ENCODE data around the gene FOXK2.

FOXK2 gene

DNA sequence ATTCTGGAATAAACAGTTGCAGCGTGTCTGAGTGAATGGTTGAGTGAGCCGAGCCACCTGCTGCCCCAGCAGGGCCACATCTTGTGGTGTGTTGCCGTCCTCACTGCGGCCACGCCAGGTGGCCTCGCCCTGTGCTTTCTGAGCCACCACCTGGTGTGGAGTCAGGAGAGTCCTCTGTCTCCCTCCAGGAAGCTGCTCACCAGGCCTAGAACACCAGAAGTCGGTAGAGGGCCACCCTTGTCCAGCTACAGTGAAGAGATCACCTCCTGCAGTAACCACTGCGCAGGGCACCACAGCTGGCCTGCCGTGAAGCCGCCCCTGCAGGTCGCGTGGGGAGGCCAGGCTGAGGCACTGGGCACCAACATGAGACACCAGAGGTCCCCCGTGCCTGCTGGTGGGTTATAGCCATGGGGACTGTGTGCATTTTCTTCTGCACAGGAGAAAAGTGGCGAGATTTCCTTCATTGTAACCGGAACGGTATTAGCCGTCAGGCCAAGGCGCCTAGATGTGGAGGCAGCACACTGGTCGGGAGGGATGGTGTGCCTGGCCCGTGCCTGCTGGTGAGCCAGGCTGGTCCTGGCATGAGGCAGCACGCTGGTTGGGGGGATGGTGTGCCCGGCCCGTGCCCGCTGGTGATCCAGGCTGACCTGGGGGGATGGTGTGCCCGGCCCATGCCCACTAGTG lies 28.9 kb upstream of the FOXK2 start:
- no peak for TF ChIP-seq SUZ12 (IDR thresholded peaks at IDR 0.05; ENCODE audit: extremely low read depth, insufficient read depth, insufficient read length)
- TF ChIP-seq ZNF274 (IDR thresholded peaks at IDR 0.05; ENCODE audit: low read depth, low read length), result no peak
- TF ChIP-seq YY1 (IDR thresholded peaks at IDR 0.05; ENCODE audit: insufficient read depth, insufficient read length), result no peak
- H3K36me3 ChIP-seq (ENCODE audit: insufficient read depth, insufficient read length, low read length), result peaks cover 37% of the 10 kb centered on the region
- DNase-seq (ENCODE audit: low read depth, low spot score), result no peak

GRCh38 chr17:82491196-82491530 lies 28.4 kb upstream of the FOXK2 start:
- H3K27me3 ChIP-seq (ENCODE audit: insufficient read depth, insufficient read length), result peaks cover 7% of the 10 kb centered on the region
- no peak overlapping the region for H3K9ac ChIP-seq (ENCODE audit: insufficient read length, low read depth)
- no peaks in the 10 kb centered on the region for H3K9me3 ChIP-seq (ENCODE audit: insufficient read depth, low read length)
- TF ChIP-seq YY1 (IDR thresholded peaks at IDR 0.05; ENCODE audit: insufficient read depth, insufficient read length), result no peak
- no peak for TF ChIP-seq SUZ12 (IDR thresholded peaks at IDR 0.05; ENCODE audit: extremely low read depth, insufficient read depth, insufficient read length)
- no peak for TF ChIP-seq ZNF274 (IDR thresholded peaks at IDR 0.05; ENCODE audit: low read depth, low read length)
- H3K36me3 ChIP-seq (ENCODE audit: insufficient read depth, insufficient read length, low read length), result peaks cover 32% of the 10 kb centered on the region
- H3K4me3 ChIP-seq (ENCODE audit: insufficient read length, low read depth), result no peak overlapping the region
- H3K4me1 ChIP-seq (ENCODE audit: insufficient read depth, insufficient read length), result peaks cover 14% of the 10 kb centered on the region
- DNase-seq (ENCODE audit: low read depth, low spot score), result no peak

More for the DNA sequence above, 28.9 kb upstream of the FOXK2 start:
- Histone ChIP-seq H3K27me3 (ENCODE audit: insufficient read depth, insufficient read length) (peaks cover 2% of the 10 kb centered on the region), H3K9me3 (ENCODE audit: insufficient read depth, low read length) (no peaks in the 10 kb centered on the region), H3K4me1 (ENCODE audit: insufficient read depth, insufficient read length) (peaks cover 12% of the 10 kb centered on the region), H3K9ac (ENCODE audit: insufficient read length, low read depth) (no peak overlapping the region), H3K4me3 (ENCODE audit: insufficient read length, low read depth) (no peak overlapping the region)

DNA sequence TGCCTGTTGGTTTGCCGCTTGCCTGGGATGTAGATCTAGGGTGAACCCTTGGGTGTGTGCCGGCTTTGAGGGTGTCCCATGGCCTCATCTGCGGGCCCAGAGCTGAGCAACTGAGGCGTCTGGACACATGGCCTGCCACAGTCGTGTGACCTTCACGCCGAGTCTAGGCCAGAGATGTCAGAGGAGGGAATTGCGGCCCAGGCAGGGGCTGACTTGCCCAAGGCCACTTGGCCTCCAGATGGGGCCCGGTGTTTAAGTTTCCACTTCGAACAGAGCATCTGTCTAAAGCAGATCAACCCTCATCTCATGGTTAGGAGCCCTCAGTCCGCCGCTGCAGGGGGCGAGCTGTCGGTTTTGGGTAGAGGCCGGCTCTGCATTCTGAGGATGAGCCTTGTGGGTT lies 28.0 kb upstream of the FOXK2 start:
- H3K4me3 ChIP-seq (ENCODE audit: insufficient read length, low read depth), result no peak overlapping the region
- no peak for TF ChIP-seq ZNF274 (IDR thresholded peaks at IDR 0.05; ENCODE audit: low read depth, low read length)
- no peak for TF ChIP-seq SUZ12 (IDR thresholded peaks at IDR 0.05; ENCODE audit: extremely low read depth, insufficient read depth, insufficient read length)
- no peak for TF ChIP-seq YY1 (IDR thresholded peaks at IDR 0.05; ENCODE audit: insufficient read depth, insufficient read length)
- DNase-seq (ENCODE audit: low read depth, low spot score), result no peak
- H3K9me3 ChIP-seq (ENCODE audit: insufficient read depth, low read length), result no peaks in the 10 kb centered on the region
- H3K4me1 ChIP-seq (ENCODE audit: insufficient read depth, insufficient read length), result peaks cover 14% of the 10 kb centered on the region
- no peak overlapping the region for H3K9ac ChIP-seq (ENCODE audit: insufficient read length, low read depth)
- peaks cover 28% of the 10 kb centered on the region for H3K36me3 ChIP-seq (ENCODE audit: insufficient read depth, insufficient read length, low read length)
- H3K27me3 ChIP-seq (ENCODE audit: insufficient read depth, insufficient read length), result peaks cover 11% of the 10 kb centered on the region

DNA sequence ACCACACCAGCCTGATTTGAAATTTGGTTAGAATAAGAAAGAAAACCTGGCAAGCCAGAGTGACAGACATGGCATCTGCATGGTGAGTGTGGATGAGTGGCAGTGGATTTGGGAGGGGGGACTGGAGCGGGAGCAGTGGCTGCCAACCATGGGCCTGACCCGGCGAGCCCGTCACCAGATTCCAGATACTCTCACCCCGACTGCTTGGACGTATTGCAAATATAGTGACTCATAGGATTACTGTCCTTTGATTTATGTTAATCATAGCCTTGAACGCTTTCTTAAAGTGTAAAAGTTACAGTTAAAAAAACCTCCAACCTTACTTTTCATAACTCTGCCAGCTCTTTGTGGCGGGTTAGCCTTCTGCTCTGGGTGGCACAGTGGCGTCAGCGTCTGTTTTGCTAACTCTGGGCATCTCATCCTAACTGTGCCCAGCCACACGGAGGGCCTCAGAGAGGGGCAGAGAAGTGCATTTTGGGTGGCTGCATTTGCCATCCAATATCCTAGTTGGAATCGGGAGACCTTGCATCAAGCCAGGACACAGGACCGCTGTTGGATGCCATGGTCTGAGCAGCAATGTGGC lies 26.8 kb upstream of the FOXK2 start:
- peaks cover 17% of the 10 kb centered on the region for H3K4me1 ChIP-seq (ENCODE audit: insufficient read depth, insufficient read length)

DNA sequence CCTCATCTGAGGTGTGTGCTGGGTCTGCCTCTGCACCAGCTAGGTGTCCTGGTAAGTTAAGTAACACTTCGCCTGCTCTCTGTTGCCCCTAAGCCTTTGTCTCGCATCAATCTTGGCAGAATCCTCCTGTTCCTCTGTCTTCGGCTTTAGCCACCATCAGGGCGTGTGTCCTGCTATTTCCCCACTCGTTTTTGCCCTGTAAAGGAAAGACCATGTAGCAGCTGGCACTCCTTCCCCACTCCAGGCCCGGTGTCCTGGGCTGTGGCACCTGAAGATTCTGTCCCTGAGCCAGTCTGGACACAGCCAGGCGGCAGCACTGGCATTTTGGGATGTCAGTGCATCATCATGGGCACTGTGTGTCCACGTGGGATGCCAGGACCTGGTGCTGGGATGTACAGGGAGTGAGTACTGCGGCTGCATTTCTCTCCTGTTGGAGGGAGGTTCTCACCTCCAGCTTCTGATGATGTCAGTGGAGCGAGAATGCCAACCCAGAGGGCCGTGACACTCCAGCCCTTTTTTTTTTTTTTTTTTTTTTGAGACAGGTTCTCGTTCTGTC lies 26.2 kb upstream of the FOXK2 start:
- H3K9ac ChIP-seq (ENCODE audit: insufficient read length, low read depth), result peak overlapping the region; percentile 4
- H3K4me3 ChIP-seq (ENCODE audit: insufficient read length, low read depth), result no peak overlapping the region
- no peak for DNase-seq (ENCODE audit: low read depth, low spot score)
- H3K9me3 ChIP-seq (ENCODE audit: insufficient read depth, low read length), result no peaks in the 10 kb centered on the region
- peaks cover 12% of the 10 kb centered on the region for H3K36me3 ChIP-seq (ENCODE audit: insufficient read depth, insufficient read length, low read length)
- peaks cover 17% of the 10 kb centered on the region for H3K4me1 ChIP-seq (ENCODE audit: insufficient read depth, insufficient read length)
- TF ChIP-seq YY1 (IDR thresholded peaks at IDR 0.05; ENCODE audit: insufficient read depth, insufficient read length), result no peak
- TF ChIP-seq SUZ12 (IDR thresholded peaks at IDR 0.05; ENCODE audit: extremely low read depth, insufficient read depth, insufficient read length), result no peak
- TF ChIP-seq ZNF274 (IDR thresholded peaks at IDR 0.05; ENCODE audit: low read depth, low read length), result no peak
- peaks cover 23% of the 10 kb centered on the region for H3K27me3 ChIP-seq (ENCODE audit: insufficient read depth, insufficient read length)

More for the DNA sequence above, 26.8 kb upstream of the FOXK2 start:
- Histone ChIP-seq H3K4me3 (ENCODE audit: insufficient read length, low read depth) (no peak overlapping the region), H3K9me3 (ENCODE audit: insufficient read depth, low read length) (no peaks in the 10 kb centered on the region), H3K36me3 (ENCODE audit: insufficient read depth, insufficient read length, low read length) (peaks cover 16% of the 10 kb centered on the region), H3K27me3 (ENCODE audit: insufficient read depth, insufficient read length) (peaks cover 19% of the 10 kb centered on the region), H3K9ac (ENCODE audit: insufficient read length, low read depth) (peak overlapping the region; percentile 4)
- DNase-seq (ENCODE audit: low read depth, low spot score), result no peak
- no peak for TF ChIP-seq SUZ12 (IDR thresholded peaks at IDR 0.05; ENCODE audit: extremely low read depth, insufficient read depth, insufficient read length)
- no peak for TF ChIP-seq ZNF274 (IDR thresholded peaks at IDR 0.05; ENCODE audit: low read depth, low read length)
- TF ChIP-seq YY1 (IDR thresholded peaks at IDR 0.05; ENCODE audit: insufficient read depth, insufficient read length), result no peak

GRCh38 chr17:82494236-82495055 lies 25.1 kb upstream of the FOXK2 start:
- Histone ChIP-seq H3K9ac (ENCODE audit: insufficient read length, low read depth) (peak overlapping the region; percentile 2), H3K27me3 (ENCODE audit: insufficient read depth, insufficient read length) (peaks cover 23% of the 10 kb centered on the region), H3K36me3 (ENCODE audit: insufficient read depth, insufficient read length, low read length) (peaks cover 1% of the 10 kb centered on the region), H3K4me3 (ENCODE audit: insufficient read length, low read depth) (peak overlapping the region; percentile 10), H3K9me3 (ENCODE audit: insufficient read depth, low read length) (no peaks in the 10 kb centered on the region), H3K4me1 (ENCODE audit: insufficient read depth, insufficient read length) (peaks cover 17% of the 10 kb centered on the region)
- DNase-seq (ENCODE audit: low read depth, low spot score), result peak; percentile 84
- TF ChIP-seq ZNF274 (IDR thresholded peaks at IDR 0.05; ENCODE audit: low read depth, low read length), result no peak
- no peak for TF ChIP-seq YY1 (IDR thresholded peaks at IDR 0.05; ENCODE audit: insufficient read depth, insufficient read length)
- TF ChIP-seq SUZ12 (IDR thresholded peaks at IDR 0.05; ENCODE audit: extremely low read depth, insufficient read depth, insufficient read length), result no peak
